ENCODE measurements around the gene CTCFL. TPM values are rescaled to one million over a fixed set of nuclear protein-coding genes. Genes with fewer than 3 reads are reported as not detected.
"Not testable (repeated sequence)": the region's sequence is repeated elsewhere in the genome, so short reads cannot be mapped to it uniquely, and the experiment has no call there.

CTCFL gene
- total RNA-seq, 1 donor, result not detected

DNA sequence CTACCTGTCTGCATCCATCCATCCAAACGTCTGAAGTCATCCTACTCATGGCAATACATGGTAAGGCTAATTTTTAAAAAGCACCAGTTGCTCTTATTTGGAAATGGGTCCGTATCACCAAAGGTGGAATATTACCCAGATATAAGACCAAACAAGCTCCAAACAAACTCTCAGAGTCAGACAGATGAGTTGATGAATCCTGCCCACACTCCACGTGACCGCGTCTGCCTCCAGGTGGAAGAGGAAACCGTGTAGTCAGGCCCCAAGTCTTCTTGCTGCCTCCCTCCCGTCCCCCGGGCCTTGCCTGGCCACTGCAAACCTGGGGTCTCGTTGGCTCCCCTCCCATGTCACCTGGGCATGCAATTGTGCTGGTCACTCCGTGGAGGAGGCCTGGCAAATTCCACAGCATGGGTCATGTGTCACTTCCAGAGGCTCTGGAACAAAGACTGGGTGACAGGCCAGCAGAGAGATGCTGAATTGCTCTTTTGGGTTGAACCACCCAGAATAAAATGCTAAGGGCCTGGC is 31.8 kb downstream of the CTCFL start:
- TF ChIP-seq, protein P1, sequence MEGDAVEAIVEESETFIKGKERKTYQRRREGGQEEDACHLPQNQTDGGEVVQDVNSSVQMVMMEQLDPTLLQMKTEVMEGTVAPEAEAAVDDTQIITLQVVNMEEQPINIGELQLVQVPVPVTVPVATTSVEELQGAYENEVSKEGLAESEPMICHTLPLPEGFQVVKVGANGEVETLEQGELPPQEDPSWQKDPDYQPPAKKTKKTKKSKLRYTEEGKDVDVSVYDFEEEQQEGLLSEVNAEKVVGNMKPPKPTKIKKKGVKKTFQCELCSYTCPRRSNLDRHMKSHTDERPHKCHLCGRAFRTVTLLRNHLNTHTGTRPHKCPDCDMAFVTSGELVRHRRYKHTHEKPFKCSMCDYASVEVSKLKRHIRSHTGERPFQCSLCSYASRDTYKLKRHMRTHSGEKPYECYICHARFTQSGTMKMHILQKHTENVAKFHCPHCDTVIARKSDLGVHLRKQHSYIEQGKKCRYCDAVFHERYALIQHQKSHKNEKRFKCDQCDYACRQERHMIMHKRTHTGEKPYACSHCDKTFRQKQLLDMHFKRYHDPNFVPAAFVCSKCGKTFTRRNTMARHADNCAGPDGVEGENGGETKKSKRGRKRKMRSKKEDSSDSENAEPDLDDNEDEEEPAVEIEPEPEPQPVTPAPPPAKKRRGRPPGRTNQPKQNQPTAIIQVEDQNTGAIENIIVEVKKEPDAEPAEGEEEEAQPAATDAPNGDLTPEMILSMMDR (IDR thresholded peaks at IDR 0.05; ENCODE audit: insufficient read depth, low read depth, low read length), result no peak
- H3K4me3 ChIP-seq (ENCODE audit: low read depth, low read length), result no peak overlapping the region
- no peak for DNase-seq (ENCODE audit: low read depth)

DNA sequence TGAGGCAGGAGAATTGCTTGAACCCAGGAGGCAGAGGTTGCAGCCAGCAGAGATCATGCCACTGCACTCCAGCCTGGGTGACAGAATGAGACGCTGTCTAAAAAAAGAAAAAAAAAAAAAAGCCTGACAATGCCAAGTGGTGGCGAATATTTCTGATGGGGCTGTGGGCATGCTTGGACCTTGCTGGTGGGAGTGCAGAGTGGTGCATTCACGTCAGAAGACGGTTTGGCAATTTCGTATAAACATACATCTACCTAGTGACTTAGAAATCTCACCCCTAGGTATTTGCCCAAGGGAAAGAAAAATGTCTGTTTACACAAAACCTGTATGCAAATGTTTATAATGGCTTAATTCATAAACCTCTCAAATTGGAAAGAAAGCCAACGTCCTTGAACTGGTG is 33.6 kb downstream of the CTCFL start:
- TF ChIP-seq, protein P1 (IDR thresholded peaks at IDR 0.05; ENCODE audit: insufficient read depth, low read depth, low read length), result no peak
- no peak for DNase-seq (ENCODE audit: low read depth)
- no peak overlapping the region for H3K4me3 ChIP-seq (ENCODE audit: low read depth, low read length)

DNA sequence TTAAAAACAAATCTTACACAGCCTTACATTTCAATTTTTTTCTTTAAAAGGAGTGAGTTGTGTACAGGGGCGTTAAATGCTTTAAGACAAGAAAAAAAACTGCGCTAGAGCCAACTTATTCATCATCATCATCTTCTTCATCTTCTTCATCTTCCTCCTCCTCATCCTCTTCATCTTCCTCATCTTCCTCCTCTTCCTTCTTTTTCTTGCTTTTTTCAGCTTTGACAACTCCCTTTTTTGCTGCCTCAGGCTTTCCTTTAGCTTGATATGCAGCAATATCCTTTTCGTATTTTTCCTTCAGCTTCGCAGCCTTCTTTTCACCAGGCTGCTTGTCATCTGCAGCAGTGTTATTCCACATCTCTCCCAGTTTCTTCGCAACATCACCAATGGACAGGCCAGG is 36.7 kb downstream of the CTCFL start:
- H3K4me3 ChIP-seq (ENCODE audit: low read depth, low read length); DNase-seq (ENCODE audit: low read depth): not testable (repeated sequence)

DNA sequence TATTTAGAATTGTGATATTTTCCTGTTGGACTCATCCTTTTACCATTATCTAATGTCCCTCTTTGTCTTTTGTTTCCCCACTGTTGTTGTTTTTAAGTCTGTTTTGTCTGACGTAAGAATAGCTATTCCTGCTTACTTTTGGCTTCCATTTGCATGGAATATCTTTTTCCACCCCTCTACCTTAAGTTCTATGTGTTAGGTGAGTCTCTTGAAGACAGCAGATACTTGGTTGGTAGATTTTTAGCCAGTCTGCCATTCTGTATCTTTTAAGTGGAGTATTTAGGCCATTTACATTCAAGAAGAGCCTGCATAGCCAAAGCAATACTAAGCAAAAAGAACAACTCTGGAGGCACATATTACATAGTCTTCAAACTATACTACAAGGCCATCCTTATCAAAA is 39.2 kb downstream of the CTCFL start:
- no peak overlapping the region for H3K4me3 ChIP-seq (ENCODE audit: low read depth, low read length)

DNA sequence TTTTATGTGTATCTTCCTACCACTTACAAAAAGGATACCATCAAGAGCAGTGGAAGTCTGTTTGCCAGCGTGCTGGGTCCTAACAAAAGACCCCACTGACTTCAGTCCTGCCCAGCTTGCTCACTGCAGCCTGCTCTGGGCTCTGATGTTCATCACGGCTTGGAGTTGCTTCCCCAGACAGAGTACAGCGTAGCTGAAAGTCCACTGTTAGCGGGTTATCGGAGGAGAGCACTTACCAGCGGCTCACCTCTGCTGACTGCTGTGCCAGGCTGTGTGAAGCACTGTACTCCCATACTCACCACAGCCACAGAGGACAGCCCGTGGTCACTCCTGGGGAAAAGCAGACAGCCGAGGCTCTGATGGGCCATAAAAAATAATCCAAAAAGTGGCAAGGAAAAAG is 40.2 kb downstream of the CTCFL start:
- no peak for DNase-seq (ENCODE audit: low read depth)
- H3K4me3 ChIP-seq (ENCODE audit: low read depth, low read length), result no peak overlapping the region
- TF ChIP-seq, protein P1 (IDR thresholded peaks at IDR 0.05; ENCODE audit: insufficient read depth, low read depth, low read length), result no peak

More for the DNA sequence above, 39.2 kb downstream of the CTCFL start:
- TF ChIP-seq, protein P1 (IDR thresholded peaks at IDR 0.05; ENCODE audit: insufficient read depth, low read depth, low read length), result no peak
- no peak for DNase-seq (ENCODE audit: low read depth)

DNA sequence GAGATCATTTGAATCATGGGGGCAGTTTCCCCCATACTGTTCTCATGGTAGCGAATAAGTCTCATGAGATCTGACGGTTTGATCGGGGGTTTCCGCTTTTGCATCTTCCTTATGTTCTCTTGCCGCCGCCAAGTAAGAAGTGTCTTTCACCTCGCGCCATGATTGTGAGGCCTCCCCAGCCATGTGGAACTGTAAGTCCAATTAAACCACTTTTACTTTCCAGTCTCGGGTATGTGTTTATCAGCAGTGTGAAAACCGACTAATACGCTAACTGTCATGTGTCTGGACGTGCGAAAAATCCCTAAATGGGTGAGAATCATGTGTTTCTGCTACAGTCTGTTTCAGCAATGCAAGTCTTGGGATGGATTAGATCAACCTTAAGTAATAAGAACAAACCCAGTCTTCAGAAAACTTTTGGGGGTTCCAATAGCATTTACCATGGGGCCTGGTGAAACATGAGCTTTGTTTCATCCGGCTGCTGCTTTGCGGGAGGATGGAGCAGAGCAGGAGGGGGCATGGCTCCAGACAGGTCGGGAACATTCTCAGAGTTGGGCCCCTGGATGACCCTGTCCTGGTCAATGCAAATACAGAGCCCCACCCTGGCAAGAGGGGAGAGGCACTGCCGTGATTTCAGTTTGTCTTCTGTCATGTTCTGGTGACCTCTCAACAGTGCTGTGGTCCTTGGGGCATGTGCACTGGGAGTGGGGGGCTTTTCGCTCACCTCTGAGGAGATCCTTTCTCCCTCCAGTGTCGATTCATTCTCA is 41.5 kb downstream of the CTCFL start:
- TF ChIP-seq, protein P1 (IDR thresholded peaks at IDR 0.05; ENCODE audit: insufficient read depth, low read depth, low read length), result no peak
- no peak for DNase-seq (ENCODE audit: low read depth)
- no peak overlapping the region for H3K4me3 ChIP-seq (ENCODE audit: low read depth, low read length)

DNA sequence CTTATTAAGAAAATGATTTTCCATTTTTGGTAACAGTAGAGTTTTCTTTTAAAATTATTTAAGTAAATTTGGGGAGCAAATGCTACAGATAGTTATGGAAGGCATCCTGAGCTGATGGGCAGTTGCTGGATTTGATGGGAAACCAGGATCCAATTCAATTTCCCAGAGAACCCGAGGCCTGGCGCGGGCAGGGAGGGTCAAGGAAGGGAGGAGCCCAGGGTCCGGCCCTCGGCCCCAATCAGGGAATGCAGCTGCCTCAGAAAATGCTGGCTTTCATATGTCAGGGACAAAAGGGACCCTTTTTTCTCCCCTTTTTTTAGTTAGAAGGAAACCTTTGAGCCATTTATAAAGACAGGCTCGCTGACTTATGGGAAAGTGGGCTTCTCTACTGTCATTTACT is 42.1 kb downstream of the CTCFL start:
- no peak for DNase-seq (ENCODE audit: low read depth)
- TF ChIP-seq, protein P1 (IDR thresholded peaks at IDR 0.05; ENCODE audit: insufficient read depth, low read depth, low read length), result no peak
- no peak overlapping the region for H3K4me3 ChIP-seq (ENCODE audit: low read depth, low read length)
